ENCODE measurements around the gene FOXN4.

Gene FOXN4

GRCh38 chr12:109268896-109269295 lies 40.2 kb downstream of the FOXN4 start:
- Histone ChIP-seq H3K27me3 (ENCODE audit: insufficient read depth, low read length) (peaks cover 6% of the 10 kb centered on the region), H3K4me1 (ENCODE audit: control insufficient read depth, insufficient read depth, low read length, unreplicated experiment) (no peaks in the 10 kb centered on the region), H3K27ac (ENCODE audit: low read depth, low read length) (no peak overlapping the region), H3K79me2 (ENCODE audit: control insufficient read depth, insufficient read depth, low read length, unreplicated experiment) (no peaks in the 10 kb centered on the region), H2AFZ (ENCODE audit: low read length, unreplicated experiment) (no peak overlapping the region), H3K36me3 (ENCODE audit: insufficient read depth, low read length) (no peaks in the 10 kb centered on the region), H3K4me3 (ENCODE audit: low read depth, low read length) (no peak overlapping the region)

DNA sequence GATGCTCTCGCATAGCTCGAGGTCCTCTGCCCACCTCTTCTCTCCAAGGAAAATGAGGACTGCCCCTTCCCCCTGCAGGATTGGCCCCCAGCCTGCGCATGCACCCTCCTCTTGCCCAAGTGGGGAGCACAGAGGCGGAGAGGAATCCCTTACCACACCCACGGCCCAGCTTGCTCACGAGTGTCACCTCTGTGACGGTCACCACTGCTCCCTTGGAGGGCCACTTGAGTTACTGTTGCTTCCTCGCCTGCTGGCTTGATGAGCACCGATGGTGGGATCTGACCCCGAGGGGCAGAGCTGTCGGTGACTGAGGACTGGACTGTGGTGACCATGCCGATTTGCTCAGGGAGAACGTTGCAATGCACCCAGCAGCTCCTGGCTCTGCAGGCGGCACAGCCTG lies 41.7 kb downstream of the FOXN4 start:
- Histone ChIP-seq H3K36me3 (ENCODE audit: insufficient read depth, low read length) (no peaks in the 10 kb centered on the region), H3K79me2 (ENCODE audit: control insufficient read depth, insufficient read depth, low read length, unreplicated experiment) (no peaks in the 10 kb centered on the region), H2AFZ (ENCODE audit: low read length, unreplicated experiment) (no peak overlapping the region), H3K27ac (ENCODE audit: low read depth, low read length) (no peak overlapping the region), H3K4me1 (ENCODE audit: control insufficient read depth, insufficient read depth, low read length, unreplicated experiment) (no peaks in the 10 kb centered on the region), H3K4me3 (ENCODE audit: low read depth, low read length) (no peak overlapping the region), H3K27me3 (ENCODE audit: insufficient read depth, low read length) (no peaks in the 10 kb centered on the region)

GRCh38 chr12:109266106-109266879 lies 42.8 kb downstream of the FOXN4 start:
- Histone ChIP-seq H3K36me3 (ENCODE audit: insufficient read depth, low read length) (no peaks in the 10 kb centered on the region), H3K27ac (ENCODE audit: low read depth, low read length) (no peak overlapping the region), H3K4me3 (ENCODE audit: low read depth, low read length) (no peak overlapping the region), H3K79me2 (ENCODE audit: control insufficient read depth, insufficient read depth, low read length, unreplicated experiment) (no peaks in the 10 kb centered on the region), H2AFZ (ENCODE audit: low read length, unreplicated experiment) (no peak overlapping the region), H3K4me1 (ENCODE audit: control insufficient read depth, insufficient read depth, low read length, unreplicated experiment) (no peaks in the 10 kb centered on the region), H3K27me3 (ENCODE audit: insufficient read depth, low read length) (no peaks in the 10 kb centered on the region)

DNA sequence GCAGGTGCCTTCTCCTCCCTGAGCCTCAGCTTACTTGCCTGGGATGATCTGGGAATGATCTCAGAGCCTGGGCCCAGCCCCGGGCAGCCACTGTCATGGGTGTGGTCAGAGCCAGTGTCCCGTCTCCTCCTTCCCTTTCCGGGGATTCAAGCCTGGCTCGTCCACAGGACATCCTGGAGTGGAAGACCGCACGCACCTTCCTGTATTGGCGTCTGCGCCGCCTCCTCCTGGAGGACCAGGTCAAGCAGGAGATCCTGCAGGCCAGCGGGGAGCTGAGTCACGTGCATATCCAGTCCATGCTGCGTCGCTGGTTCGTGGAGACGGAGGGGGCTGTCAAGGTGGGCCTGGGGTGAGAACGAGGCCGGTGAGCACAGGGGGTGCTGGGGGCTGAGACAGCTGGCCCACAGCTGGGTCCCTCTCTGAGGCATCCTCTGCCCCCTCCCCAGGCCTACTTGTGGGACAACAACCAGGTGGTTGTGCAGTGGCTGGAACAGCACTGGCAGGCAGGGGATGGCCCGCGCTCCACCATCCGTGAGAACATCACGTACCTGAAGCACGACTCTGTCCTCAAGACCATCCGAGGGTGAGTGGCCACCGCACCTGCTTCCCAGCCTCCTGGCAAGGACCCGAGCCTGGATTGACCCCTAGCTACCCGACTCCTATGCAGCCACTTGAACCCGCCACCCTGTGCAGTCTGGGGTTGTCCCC lies 44.0 kb downstream of the FOXN4 start:
- H3K27ac ChIP-seq (ENCODE audit: low read depth, low read length): no peak overlapping the region
- no peaks in the 10 kb centered on the region for H3K79me2 ChIP-seq (ENCODE audit: control insufficient read depth, insufficient read depth, low read length, unreplicated experiment)
- H2AFZ ChIP-seq (ENCODE audit: low read length, unreplicated experiment): no peak overlapping the region
- H3K4me1 ChIP-seq (ENCODE audit: control insufficient read depth, insufficient read depth, low read length, unreplicated experiment): no peaks in the 10 kb centered on the region
- H3K4me3 ChIP-seq (ENCODE audit: low read depth, low read length): no peak overlapping the region
- H3K36me3 ChIP-seq (ENCODE audit: insufficient read depth, low read length): no peaks in the 10 kb centered on the region
- H3K27me3 ChIP-seq (ENCODE audit: insufficient read depth, low read length): no peaks in the 10 kb centered on the region

DNA sequence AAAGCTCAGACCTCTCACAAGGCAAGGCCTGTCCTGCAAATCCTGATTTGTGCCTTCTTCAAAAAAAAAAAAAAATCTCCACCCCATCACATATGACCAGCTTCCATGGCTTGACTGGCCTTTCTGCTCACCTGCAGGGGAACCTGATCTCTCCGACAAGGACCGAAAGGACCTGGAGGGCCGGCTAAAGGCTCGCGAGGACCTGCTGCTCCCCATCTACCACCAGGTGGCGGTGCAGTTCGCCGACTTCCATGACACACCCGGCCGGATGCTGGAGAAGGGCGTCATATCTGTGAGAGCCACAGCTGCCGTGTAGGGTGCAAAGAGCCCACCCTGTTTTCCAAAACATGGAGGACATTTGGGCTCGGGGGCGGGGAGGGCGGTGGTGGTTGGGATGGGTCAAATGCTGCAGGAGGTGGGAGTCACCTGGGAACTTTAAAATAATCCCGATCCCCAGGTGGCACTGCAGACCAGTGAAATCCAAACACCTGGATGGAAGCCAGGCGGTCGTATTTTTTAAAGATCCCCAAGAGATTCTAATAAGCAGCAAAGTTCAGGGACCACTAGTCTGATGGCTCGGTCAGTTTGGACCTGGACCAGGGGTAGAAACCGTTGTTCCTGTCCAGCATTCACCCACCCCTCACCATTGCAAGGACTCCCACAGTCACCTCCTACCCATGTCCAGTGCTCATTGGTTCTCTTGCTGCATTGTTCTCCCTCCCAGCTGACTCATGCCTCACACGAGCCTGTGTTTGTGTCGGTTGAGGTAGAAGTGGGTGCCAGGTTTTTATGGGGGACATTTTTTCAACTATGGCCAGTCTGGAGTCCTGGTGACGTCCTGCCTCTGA lies 44.8 kb downstream of the FOXN4 start:
- Histone ChIP-seq H3K79me2 (ENCODE audit: control insufficient read depth, insufficient read depth, low read length, unreplicated experiment) (no peaks in the 10 kb centered on the region), H2AFZ (ENCODE audit: low read length, unreplicated experiment) (no peak overlapping the region)

DNA sequence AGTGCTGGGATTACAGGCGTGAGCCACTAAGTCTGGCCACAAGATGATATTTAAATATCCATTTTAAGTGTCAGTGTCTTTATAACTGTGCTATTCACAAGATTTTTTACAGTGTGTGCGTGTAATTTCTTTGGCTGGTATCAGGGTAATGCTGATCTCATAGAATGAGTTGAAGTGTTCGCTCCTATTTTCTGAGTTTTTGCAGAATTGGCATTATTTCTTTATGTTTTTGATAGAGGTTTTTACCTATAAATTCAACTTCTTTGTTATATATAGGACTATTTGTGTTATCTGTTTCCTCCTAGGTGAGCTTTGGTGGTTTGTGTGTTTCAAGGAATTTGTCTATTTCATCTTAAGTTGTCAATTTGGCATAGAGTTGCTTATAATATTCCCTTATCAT lies 45.6 kb downstream of the FOXN4 start:
- no peak overlapping the region for H3K4me3 ChIP-seq (ENCODE audit: low read depth, low read length)
- H3K4me1 ChIP-seq (ENCODE audit: control insufficient read depth, insufficient read depth, low read length, unreplicated experiment): no peaks in the 10 kb centered on the region
- no peak overlapping the region for H3K27ac ChIP-seq (ENCODE audit: low read depth, low read length)
- no peaks in the 10 kb centered on the region for H3K27me3 ChIP-seq (ENCODE audit: insufficient read depth, low read length)
- no peak overlapping the region for H2AFZ ChIP-seq (ENCODE audit: low read length, unreplicated experiment)
- H3K36me3 ChIP-seq (ENCODE audit: insufficient read depth, low read length): no peaks in the 10 kb centered on the region
- H3K79me2 ChIP-seq (ENCODE audit: control insufficient read depth, insufficient read depth, low read length, unreplicated experiment): no peaks in the 10 kb centered on the region

More for the DNA sequence above, 44.8 kb downstream of the FOXN4 start:
- H3K27me3 ChIP-seq (ENCODE audit: insufficient read depth, low read length): no peaks in the 10 kb centered on the region
- no peak overlapping the region for H3K27ac ChIP-seq (ENCODE audit: low read depth, low read length)
- no peaks in the 10 kb centered on the region for H3K36me3 ChIP-seq (ENCODE audit: insufficient read depth, low read length)
- no peak overlapping the region for H3K4me3 ChIP-seq (ENCODE audit: low read depth, low read length)
- H3K4me1 ChIP-seq (ENCODE audit: control insufficient read depth, insufficient read depth, low read length, unreplicated experiment): no peaks in the 10 kb centered on the region

- H3K4me3 ChIP-seq (ENCODE audit: low read depth, low read length): no peak overlapping the region
- H2AFZ ChIP-seq (ENCODE audit: low read length, unreplicated experiment): no peak overlapping the region
- H3K27ac ChIP-seq (ENCODE audit: low read depth, low read length): no peak overlapping the region
- no peaks in the 10 kb centered on the region for H3K27me3 ChIP-seq (ENCODE audit: insufficient read depth, low read length)
- H3K79me2 ChIP-seq (ENCODE audit: control insufficient read depth, insufficient read depth, low read length, unreplicated experiment): no peaks in the 10 kb centered on the region
- H3K36me3 ChIP-seq (ENCODE audit: insufficient read depth, low read length): no peaks in the 10 kb centered on the region
- no peaks in the 10 kb centered on the region for H3K4me1 ChIP-seq (ENCODE audit: control insufficient read depth, insufficient read depth, low read length, unreplicated experiment)
Observed at GRCh38 chr12:109261939-109262338, 47.1 kb downstream of the FOXN4 start.

GRCh38 chr12:109261087-109261486 lies 48.0 kb downstream of the FOXN4 start:
- no peaks in the 10 kb centered on the region for H3K79me2 ChIP-seq (ENCODE audit: control insufficient read depth, insufficient read depth, low read length, unreplicated experiment)
- no peak overlapping the region for H2AFZ ChIP-seq (ENCODE audit: low read length, unreplicated experiment)
- no peaks in the 10 kb centered on the region for H3K27me3 ChIP-seq (ENCODE audit: insufficient read depth, low read length)
- H3K27ac ChIP-seq (ENCODE audit: low read depth, low read length): no peak overlapping the region
- H3K4me1 ChIP-seq (ENCODE audit: control insufficient read depth, insufficient read depth, low read length, unreplicated experiment): no peaks in the 10 kb centered on the region
- H3K36me3 ChIP-seq (ENCODE audit: insufficient read depth, low read length): no peaks in the 10 kb centered on the region
- no peak overlapping the region for H3K4me3 ChIP-seq (ENCODE audit: low read depth, low read length)

GRCh38 chr12:109259545-109259895 lies 49.6 kb downstream of the FOXN4 start:
- no peak overlapping the region for H3K4me3 ChIP-seq (ENCODE audit: low read depth, low read length)
- H3K27ac ChIP-seq (ENCODE audit: low read depth, low read length): no peak overlapping the region
- no peak overlapping the region for H2AFZ ChIP-seq (ENCODE audit: low read length, unreplicated experiment)
- H3K36me3 ChIP-seq (ENCODE audit: insufficient read depth, low read length): no peaks in the 10 kb centered on the region
- no peaks in the 10 kb centered on the region for H3K4me1 ChIP-seq (ENCODE audit: control insufficient read depth, insufficient read depth, low read length, unreplicated experiment)
- no peaks in the 10 kb centered on the region for H3K79me2 ChIP-seq (ENCODE audit: control insufficient read depth, insufficient read depth, low read length, unreplicated experiment)
- no peaks in the 10 kb centered on the region for H3K27me3 ChIP-seq (ENCODE audit: insufficient read depth, low read length)

GRCh38 chr12:109258607-109259544 lies 50.2 kb downstream of the FOXN4 start:
- H3K27ac ChIP-seq (ENCODE audit: low read depth, low read length): no peak overlapping the region
- H3K79me2 ChIP-seq (ENCODE audit: control insufficient read depth, insufficient read depth, low read length, unreplicated experiment): no peaks in the 10 kb centered on the region
- no peak overlapping the region for H3K4me3 ChIP-seq (ENCODE audit: low read depth, low read length)
- H3K36me3 ChIP-seq (ENCODE audit: insufficient read depth, low read length): no peaks in the 10 kb centered on the region
- H3K27me3 ChIP-seq (ENCODE audit: insufficient read depth, low read length): no peaks in the 10 kb centered on the region
- H3K4me1 ChIP-seq (ENCODE audit: control insufficient read depth, insufficient read depth, low read length, unreplicated experiment): no peaks in the 10 kb centered on the region
- H2AFZ ChIP-seq (ENCODE audit: low read length, unreplicated experiment): no peak overlapping the region
